Caco-2 (cell line): ENCODE results near the gene LHX6. TPM values are rescaled to one million over a fixed set of nuclear protein-coding genes. Genes with fewer than 3 reads are reported as not detected.

Experiments used
- BruUV-seq: library from RNA; stranded (reverse); fragments of 400-500 nt; replicated peaks from 2 replicates; lab custom pipeline; 2021; lab: Mats Ljungman, UMichigan
- CTCF ChIA-PET: fragments of 300-600 bp; sonication (Branson Sonifier 250); formaldehyde crosslinking; loops from one replicate; lab custom pipeline; 2022; ENCODE audit warnings: antibody characterized with exemption; lab: Charles Lee
- POLR2A ChIA-PET: fragments of 300-600 bp; sonication (Branson Sonifier 250); formaldehyde crosslinking; loops from one replicate; lab custom pipeline; 2022; ENCODE audit warnings: antibody characterized with exemption; lab: Charles Lee
- DNase-seq, 2 experiments: peaks; one replicate each; pipeline versions ENCODE4 v3.0.0 to v3.0.0-alpha.2; 2020 to 2022
- H3K27me3 ChIP-seq: replicated peaks from 2 replicates; pipeline ENCODE4 v1.6.0; 2011; ENCODE audit warnings: low read length; ENCODE audit not compliant: control insufficient read depth, insufficient read depth
- H3K36me3 ChIP-seq: 2 replicates; pipeline ENCODE4 v1.5.1; 2011; ENCODE audit warnings: low read length; ENCODE audit not compliant: control insufficient read depth, insufficient read depth
- H3K4me1 ChIP-seq: fragments of 250-450 bp; sonication (Bioruptor Pico); 2 replicates; pipeline ENCODE4 v1.5.1; 2020; ENCODE audit warnings: mild to moderate bottlenecking
- H3K4me3 ChIP-seq: 2 replicates; pipeline ENCODE4 v1.5.1; 2011; ENCODE audit warnings: low read depth, mild to moderate bottlenecking, control low read depth, low read length
- H3K9me3 ChIP-seq: fragments of 250-450 bp; sonication (Bioruptor Pico); 2 replicates; pipeline ENCODE4 v1.5.1; 2020; ENCODE audit warnings: mild to moderate bottlenecking, moderate library complexity
- H3K27ac Mint-ChIP-seq: one replicate; pipeline ENCODE4 v1.8.0; 2022; ENCODE audit warnings: mixed read lengths; ENCODE audit not compliant: unreplicated experiment
- H3K27me3 Mint-ChIP-seq: one replicate; pipeline ENCODE4 v1.8.0; 2022; ENCODE audit warnings: mixed read lengths; ENCODE audit not compliant: insufficient read depth, unreplicated experiment
- H3K36me3 Mint-ChIP-seq: one replicate; pipeline ENCODE4 v1.8.0; 2022; ENCODE audit warnings: mild to moderate bottlenecking, mixed read lengths; ENCODE audit not compliant: insufficient read depth, unreplicated experiment
- H3K4me1 Mint-ChIP-seq: one replicate; pipeline ENCODE4 v1.8.0; 2022; ENCODE audit warnings: low read depth, mixed read lengths; ENCODE audit not compliant: unreplicated experiment
- H3K4me3 Mint-ChIP-seq: one replicate; pipeline ENCODE4 v1.8.0; 2022; ENCODE audit warnings: mild to moderate bottlenecking, moderate library complexity, mixed read lengths; ENCODE audit not compliant: unreplicated experiment
- H3K9me3 Mint-ChIP-seq: one replicate; pipeline ENCODE4 v1.8.0; 2022; ENCODE audit warnings: mixed read lengths; ENCODE audit not compliant: unreplicated experiment
- intact Hi-C: fragments of 100-400 bp; cut with micrococcal nuclease; formaldehyde crosslinking; loops from one replicate; pipeline ENCODE4 v1.10.0; 2022; ENCODE audit not compliant: unreplicated experiment
- total RNA-seq: library from RNA; stranded (reverse); gene quantifications from 2 replicates; pipeline ENCODE4 v1.2.3, GENCODE V29; 2022
- TF ChIP-seq, protein P1 (sequence below), 2 experiments: fragments of 200-600 bp in 1 of 2; IDR thresholded peaks; 1 replicate in 1 of 2; 2 replicates in 1 of 2; pipeline versions ENCODE4 v1.5.1 to v1.8.0; 2011 to 2022; ENCODE audit warnings: antibody characterized with exemption in 1 of 2, control low read depth in 1 of 2, inconsistent platforms in 1 of 2, low read depth in 1 of 2, low read length in 1 of 2, mild to moderate bottlenecking in 1 of 2, moderate library complexity in 1 of 2; ENCODE audit not compliant: insufficient read depth in 1 of 2, severe bottlenecking in 1 of 2, unreplicated experiment in 1 of 2

LHX6 gene
- total RNA-seq, 1 experiment from 2014 or later, result 6.1 TPM

DNA sequence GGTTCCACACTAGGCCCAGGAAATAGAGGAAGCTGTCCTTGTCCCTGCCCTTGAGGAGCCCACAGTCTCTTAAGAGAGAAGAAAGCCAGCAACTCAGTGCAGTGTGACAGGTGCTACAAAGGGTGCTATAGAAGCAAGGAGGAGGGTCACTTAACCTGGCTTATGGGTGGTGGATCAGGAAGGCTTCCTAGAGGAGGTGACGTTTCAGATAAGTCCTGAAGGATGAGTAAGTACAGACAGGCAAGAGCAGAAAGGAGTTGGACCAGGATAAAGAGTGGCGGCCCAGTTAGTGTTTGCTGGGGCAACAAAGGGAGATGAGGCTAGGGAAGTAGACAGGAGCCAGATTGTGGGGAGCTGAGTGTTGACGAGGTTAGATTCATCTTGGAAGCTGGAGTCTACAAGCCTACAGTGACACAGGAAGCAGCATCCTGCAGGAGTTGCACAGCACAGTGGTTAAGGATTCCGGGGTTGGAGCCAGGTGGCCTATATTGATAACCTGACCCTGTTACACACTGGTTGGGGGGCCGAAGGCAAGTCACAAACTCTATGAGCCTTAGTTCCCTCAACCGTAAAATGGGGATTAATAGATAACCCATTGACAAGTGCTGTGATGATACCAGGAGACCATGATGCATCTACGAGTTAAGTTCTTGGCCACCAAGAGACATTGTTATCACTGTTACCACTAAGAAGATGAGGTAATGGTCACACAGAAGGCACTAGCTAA lies 5.4 kb upstream of the LHX6 start:
- H3K4me3 ChIP-seq, result no peak overlapping the region
- Mint-ChIP-seq H3K27ac (no peak overlapping the region), H3K4me1 (no peaks in the 10 kb centered on the region), H3K27me3 (peaks cover 3% of the 10 kb centered on the region), H3K4me3 (no peak overlapping the region), H3K36me3 (no peaks in the 10 kb centered on the region), H3K9me3 (no peaks in the 10 kb centered on the region)
- intact Hi-C loops, result loop anchor here (5.0 kb wide), 1 partner anchor 107 kb away; no protein-coding TSS in a partner anchor
- ChIA-PET POLR2A (no interaction called here), CTCF (no interaction called here)
- TF ChIP-seq, protein P1, sequence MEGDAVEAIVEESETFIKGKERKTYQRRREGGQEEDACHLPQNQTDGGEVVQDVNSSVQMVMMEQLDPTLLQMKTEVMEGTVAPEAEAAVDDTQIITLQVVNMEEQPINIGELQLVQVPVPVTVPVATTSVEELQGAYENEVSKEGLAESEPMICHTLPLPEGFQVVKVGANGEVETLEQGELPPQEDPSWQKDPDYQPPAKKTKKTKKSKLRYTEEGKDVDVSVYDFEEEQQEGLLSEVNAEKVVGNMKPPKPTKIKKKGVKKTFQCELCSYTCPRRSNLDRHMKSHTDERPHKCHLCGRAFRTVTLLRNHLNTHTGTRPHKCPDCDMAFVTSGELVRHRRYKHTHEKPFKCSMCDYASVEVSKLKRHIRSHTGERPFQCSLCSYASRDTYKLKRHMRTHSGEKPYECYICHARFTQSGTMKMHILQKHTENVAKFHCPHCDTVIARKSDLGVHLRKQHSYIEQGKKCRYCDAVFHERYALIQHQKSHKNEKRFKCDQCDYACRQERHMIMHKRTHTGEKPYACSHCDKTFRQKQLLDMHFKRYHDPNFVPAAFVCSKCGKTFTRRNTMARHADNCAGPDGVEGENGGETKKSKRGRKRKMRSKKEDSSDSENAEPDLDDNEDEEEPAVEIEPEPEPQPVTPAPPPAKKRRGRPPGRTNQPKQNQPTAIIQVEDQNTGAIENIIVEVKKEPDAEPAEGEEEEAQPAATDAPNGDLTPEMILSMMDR (IDR thresholded peaks at IDR 0.05; ENCODE audit: insufficient read depth in 1 of 2, low read depth in 1 of 2, low read length in 1 of 2, severe bottlenecking in 1 of 2, unreplicated experiment in 1 of 2), result no peak
- no peaks in the 10 kb centered on the region; the same call in 1 of the 2 replicates for H3K27me3 ChIP-seq
- DNase-seq, result no peak
- H3K4me1 ChIP-seq, result 0 out of 2 replicates have a peak, but pooled peaks cover 8% of the 10 kb centered on the region
- no TSS peak for BruUV-seq
- H3K9me3 ChIP-seq, result no peaks in the 10 kb centered on the region
- H3K36me3 ChIP-seq, result no peaks in the 10 kb centered on the region

DNA sequence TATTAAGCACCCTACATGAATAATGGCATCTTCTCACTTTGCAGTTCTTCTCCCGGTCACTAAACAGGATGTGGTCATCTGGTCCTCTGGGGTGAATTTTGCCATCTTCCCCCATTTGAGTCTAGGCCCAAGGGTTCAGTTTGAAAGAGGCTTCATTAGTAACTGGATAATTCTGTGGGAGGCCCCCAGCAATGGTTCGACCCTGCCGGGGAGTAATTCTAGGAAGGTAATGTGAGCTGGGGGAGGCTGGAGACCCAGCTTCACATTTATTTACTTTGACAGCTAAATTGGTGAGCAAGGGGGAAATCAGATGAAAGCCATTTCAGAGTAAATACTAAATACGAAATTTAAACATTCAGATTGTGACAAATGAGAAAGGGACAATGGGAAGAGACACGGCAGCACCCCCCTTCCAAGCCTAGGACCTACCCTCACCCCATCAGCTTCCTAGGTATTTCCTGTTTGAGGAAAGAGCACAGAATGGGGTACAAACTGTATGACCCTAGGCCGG lies 4.1 kb upstream of the LHX6 start:
- intact Hi-C loops, result loop anchor here (5.0 kb wide), 1 partner anchor 106 kb away; no protein-coding TSS in a partner anchor
- ChIA-PET POLR2A (interaction anchor here (0.6 kb wide), 2 partner anchors 72 to 680 kb away, joined by 3 to 5 read pairs; no protein-coding TSS in a partner anchor), CTCF (no interaction called here)
- no peaks in the 10 kb centered on the region for H3K36me3 ChIP-seq
- Mint-ChIP-seq H3K27ac (no peak overlapping the region), H3K27me3 (peaks cover 3% of the 10 kb centered on the region), H3K4me1 (no peaks in the 10 kb centered on the region), H3K9me3 (no peaks in the 10 kb centered on the region), H3K36me3 (no peaks in the 10 kb centered on the region), H3K4me3 (no peak overlapping the region)
- no peak for DNase-seq
- H3K27me3 ChIP-seq, result peaks cover 1% of the 10 kb centered on the region; the same call in 1 of the 2 replicates
- BruUV-seq, result no TSS peak
- H3K4me3 ChIP-seq, result no peak overlapping the region
- TF ChIP-seq, protein P1 (IDR thresholded peaks at IDR 0.05; ENCODE audit: insufficient read depth in 1 of 2, low read depth in 1 of 2, low read length in 1 of 2, severe bottlenecking in 1 of 2, unreplicated experiment in 1 of 2), result no peak
- 0 out of 2 replicates have a peak, but pooled peaks cover 8% of the 10 kb centered on the region for H3K4me1 ChIP-seq
- no peaks in the 10 kb centered on the region for H3K9me3 ChIP-seq

DNA sequence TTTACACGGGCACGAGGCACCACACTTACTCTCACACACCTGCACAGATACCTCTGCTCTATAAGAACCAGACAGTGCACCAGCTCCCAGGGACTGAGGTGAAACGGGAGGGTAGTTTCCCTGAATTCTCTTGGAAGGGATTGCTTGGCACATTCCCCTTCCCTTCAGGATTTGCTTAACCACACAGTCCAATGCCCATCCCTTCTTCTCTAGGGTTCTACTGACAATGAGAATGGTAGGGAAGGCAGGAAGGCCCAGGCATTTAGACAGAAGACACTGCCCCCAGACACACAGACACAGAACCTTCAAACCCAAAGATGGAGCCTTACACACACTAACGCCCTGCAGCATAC lies 704 bp upstream of the LHX6 start:
- H3K4me3 ChIP-seq, result no peak overlapping the region
- H3K36me3 Mint-ChIP-seq, result no peaks in the 10 kb centered on the region
- CTCF ChIA-PET, result no interaction called here
- POLR2A ChIA-PET, result no interaction called here
- no peaks in the 10 kb centered on the region for H3K4me1 Mint-ChIP-seq
- H3K9me3 Mint-ChIP-seq, result no peaks in the 10 kb centered on the region
- BruUV-seq, result no TSS peak
- H3K4me3 Mint-ChIP-seq, result no peak overlapping the region
- H3K4me1 ChIP-seq, result 0 out of 2 replicates have a peak, but pooled peaks cover 8% of the 10 kb centered on the region
- no peaks in the 10 kb centered on the region for H3K36me3 ChIP-seq
- H3K27ac Mint-ChIP-seq, result no peak overlapping the region
- TF ChIP-seq, protein P1 (IDR thresholded peaks at IDR 0.05; ENCODE audit: insufficient read depth in 1 of 2, low read depth in 1 of 2, low read length in 1 of 2, severe bottlenecking in 1 of 2, unreplicated experiment in 1 of 2), result no peak
- peaks cover 1% of the 10 kb centered on the region; the same call in 1 of the 2 replicates for H3K27me3 ChIP-seq
- H3K9me3 ChIP-seq, result no peaks in the 10 kb centered on the region
- peaks cover 8% of the 10 kb centered on the region for H3K27me3 Mint-ChIP-seq
- DNase-seq, result no peak
- intact Hi-C loops, result no loop called here
